ENCODE results near the gene PSMD14.
"Not testable (repeated sequence)": the region's sequence is repeated elsewhere in the genome, so short reads cannot be mapped to it uniquely, and the experiment has no call there.

The PSMD14 gene

DNA sequence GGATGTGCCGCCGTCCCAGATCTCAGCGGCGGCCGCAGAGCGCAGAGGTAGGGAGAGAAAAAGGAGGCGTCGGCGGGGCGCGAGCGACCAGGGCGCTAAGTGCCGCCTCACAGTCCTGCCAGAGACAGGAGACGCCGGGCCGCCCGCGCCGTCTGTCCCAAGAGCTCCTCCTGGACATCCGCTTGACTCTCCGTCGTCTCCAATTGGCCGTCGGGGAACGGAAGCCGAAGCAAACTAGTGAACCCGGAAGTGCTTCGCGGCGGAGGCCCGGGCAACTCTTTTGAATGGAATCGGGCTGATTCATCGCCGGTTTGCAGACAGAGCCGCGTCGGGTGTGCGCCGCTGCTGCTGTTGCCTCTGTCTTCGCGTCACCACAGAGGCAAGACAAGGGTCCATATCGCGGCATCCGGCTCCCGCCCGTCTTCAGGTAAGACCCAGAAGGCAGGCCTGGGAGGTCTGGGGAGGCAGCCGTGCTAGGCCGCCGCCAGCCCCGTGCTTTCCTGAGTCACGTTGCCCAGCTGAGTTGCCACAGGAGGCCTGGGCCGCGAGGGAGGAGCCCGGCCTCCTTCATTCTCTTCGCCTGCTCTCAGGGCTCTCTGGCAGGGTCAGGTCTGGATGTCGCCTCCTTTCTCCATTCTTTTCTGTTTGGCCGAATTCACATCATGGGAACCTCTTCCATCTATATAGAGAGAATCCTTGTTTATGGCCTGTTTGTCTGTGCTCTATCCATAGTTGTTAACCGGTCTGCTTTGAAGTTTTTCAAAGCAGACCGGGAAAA is at the start of gene PSMD14:
PSMD14 (plus strand) TSS at position 248 of the 778 bp plus-strand sequence. CDS start 10,401 bp downstream, outside the sequence.
- peak; percentile 80 for DNase-seq

DNA sequence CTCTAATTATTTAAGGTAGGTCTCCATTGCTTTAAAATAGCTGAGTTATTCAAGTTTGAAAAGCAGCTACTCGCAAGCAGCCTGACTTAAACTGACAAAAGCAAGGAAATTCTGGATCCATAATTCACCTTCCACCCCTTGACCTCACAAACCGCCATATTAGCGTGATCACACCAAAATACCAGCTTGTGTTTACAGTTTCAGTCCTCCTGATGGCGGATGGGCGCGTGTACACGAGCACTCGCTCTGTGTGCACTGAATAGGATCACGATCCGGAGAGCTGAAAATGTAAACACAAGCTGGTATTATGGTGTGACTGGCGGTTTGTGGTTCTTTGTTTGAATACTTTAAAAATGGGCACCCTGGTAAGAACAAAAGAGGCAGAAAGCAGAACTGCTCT is 42.4 kb upstream of the PSMD14 start:
- no peak for DNase-seq

DNA sequence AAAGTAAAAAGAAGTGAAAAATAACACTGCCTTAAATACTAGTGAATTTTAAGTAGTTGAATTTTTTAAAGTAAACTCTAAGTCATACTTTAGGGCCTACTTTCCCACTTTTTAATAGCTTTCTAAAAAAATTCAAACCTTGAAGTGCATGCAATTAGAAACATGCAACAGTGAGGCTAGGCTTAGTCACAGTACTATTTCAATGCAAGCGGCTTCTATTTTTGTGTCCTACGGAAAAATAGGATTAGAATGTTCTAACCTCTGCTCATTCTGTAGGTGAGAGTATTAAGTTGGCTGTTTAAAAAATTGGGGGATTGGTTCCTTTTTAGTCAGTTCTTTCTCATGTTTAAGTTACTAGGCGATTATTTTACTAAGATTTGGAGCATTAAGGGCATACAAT is 39.1 kb upstream of the PSMD14 start:
- DNase-seq = no peak

DNA sequence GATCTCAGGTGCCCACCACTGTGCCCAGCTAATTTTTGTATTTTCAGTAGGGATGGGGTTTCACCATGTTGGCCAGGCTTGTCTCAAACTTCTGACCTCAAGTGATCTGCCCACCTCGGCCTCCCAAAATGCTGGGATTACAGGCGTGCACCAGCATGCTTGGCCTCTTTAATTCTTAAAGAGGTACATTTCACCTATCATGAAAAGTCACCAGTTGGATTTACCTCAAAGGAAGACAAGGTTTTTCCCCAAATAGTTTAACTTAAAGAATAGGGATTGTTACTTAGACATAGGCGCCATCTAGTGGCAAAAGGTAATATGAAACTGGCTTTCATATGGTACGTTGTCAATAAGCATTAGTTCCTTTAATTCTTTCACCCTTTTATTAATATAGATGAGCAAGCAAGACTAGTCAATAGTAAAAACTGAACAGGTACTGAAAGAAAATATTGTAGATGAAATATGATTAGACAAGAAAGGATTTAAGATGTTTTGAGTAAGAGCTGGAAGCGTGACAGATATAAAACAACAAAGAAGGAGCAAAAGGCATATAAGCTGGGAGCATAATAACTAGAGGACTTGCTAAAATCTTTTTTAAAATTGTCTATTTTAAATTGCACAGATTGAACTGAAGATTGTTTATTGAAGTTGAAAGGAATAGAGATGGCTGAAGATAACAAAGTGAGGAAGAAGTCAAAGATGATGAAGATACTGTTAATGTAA is 35.0 kb upstream of the PSMD14 start:
- no peak for DNase-seq

DNA sequence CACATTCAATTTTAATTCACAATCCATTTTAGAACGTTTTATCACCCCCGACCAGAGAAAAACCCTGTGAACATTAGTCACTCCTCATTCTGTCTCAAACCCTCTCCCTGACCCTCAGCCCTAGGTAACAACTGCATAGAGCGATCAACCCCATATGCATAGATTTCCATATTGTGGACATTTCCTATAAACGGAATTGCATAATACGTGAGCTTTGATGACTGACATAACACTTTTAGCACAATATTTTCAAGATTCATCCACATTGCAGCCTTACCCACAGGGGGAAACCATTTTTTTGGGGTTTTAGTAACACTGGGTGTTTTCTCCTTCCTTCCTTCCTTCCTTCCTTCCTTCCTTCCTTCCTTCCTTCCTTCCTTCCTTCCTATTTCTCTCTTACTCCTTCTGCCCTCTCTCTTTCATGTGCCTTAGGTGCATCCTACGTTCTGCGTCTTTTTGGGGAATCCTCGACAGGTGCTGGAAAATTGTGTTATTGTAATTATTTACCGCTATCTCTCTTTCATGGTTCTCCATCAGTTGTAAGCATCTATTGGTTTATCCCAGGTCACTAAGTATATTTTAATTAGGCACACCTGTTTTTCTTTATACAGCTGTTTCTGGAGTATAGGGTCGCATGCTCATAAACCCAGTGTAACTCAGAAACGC is 29.5 kb upstream of the PSMD14 start:
- not testable (repeated sequence) for DNase-seq

DNA sequence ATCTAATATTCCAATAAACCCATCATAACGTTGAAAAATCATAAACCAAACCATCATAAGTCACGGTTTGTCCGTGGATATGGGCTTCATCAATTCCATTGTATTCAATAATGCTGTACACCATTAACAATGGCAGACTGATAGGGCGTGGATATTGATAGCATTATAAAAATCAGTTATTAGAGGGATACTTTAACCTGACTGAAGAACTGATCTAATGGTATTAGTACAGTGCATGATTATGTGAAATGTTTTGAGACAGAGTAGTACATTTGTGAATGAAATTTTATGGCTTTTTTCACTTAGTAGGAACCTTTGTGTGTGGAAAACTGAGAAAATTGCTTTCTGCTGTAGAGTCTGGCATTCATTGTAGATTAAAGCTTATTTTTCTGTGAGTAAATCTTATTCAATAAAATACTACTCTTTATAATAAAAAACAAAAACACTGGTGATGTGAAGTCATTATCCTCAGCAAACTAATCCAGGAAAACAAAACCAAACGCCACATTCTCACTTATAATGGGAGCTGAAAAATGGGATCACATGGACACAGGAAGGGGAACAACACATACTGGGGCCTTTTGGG is 28.9 kb upstream of the PSMD14 start:
- not testable (repeated sequence) for DNase-seq

DNA sequence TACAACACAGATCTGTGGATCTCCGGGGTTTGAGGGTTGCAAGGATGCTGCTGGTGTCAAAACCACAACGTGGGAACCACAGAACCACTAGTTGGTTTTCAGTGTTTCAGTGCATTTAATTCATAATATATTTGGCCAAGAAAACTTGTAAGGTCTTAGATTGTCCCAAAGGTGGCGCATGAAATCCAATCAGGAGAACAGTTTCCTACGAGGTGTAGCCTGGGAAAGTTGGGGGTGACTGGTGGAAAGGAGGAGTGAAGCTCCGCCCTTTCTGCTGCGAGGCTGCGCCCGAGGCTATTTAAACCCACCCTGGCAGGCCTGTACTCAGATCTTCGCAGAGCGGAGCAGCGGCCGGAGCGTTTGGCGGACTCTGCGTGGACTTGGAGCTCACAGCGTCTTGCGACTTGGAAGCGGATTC is 27.3 kb upstream of the PSMD14 start:
- DNase-seq = peak; percentile 33

DNA sequence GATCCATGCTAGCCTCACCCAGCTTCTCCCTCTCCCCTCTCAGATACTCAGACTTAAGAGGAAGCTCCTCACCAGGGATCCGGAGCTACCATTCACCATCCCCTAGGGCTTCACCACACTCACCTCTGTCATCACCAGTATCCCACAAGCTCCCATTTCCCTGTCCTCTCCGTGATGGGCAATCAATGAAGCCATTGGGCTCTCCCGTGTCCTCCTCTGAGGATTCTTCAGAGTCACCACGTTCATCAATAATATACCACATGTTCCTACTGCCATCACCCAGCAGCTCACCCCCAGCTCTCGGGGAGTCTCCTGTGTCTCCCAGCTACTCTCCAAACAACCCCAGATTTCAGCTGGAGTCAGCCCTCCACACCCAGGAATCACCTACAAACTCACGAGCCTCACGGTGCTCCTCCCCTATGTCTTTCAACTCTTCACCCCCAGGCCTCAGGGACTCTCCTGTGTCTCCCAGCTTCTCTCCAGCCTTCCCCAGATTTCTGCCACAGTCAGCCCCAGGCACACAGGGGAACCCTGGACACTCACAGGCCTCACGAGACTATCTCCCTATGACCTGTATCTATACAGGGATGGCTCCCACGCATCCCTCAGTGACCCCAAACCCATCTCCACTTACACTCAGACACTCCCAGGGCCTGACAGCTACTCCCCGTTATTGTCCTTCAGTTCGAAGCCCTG is 26.5 kb upstream of the PSMD14 start:
- not testable (repeated sequence) for DNase-seq

DNA sequence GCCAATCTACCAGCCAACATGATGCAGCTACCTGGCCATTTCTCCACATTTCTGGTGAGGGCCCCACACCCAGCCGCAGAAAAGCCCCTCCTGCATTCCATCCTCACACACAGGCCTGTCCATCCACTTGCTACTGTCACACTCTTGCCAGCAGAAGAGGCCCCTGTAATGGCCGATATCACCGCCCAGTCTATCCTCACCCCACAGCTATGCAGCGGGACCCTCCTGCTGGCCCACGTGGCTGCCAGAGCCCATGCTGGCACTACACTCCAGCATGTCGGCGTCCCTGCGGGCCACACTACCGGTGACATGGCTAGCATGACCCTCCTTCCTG is 25.9 kb upstream of the PSMD14 start:
- DNase-seq = not testable (repeated sequence)

DNA sequence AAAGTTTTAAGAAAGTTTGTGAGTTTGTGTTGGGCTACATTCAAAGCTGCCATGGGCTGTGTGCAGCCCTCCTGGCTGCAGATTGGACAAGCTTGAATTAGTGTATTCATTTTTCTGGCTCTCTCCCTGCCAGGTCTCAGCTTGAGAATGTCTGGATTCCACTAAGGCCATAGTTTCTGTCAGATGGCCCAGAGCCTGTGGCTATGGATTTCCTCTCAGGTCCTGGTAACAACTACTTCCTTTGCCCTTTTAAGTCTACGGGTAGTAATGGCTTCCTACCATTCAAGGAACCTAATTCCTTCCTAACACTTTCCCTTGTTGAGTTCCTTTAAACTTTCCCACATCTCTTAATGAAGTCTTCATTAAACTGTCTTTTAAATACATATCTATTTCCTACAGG is 24.3 kb upstream of the PSMD14 start:
- no peak for DNase-seq

DNA sequence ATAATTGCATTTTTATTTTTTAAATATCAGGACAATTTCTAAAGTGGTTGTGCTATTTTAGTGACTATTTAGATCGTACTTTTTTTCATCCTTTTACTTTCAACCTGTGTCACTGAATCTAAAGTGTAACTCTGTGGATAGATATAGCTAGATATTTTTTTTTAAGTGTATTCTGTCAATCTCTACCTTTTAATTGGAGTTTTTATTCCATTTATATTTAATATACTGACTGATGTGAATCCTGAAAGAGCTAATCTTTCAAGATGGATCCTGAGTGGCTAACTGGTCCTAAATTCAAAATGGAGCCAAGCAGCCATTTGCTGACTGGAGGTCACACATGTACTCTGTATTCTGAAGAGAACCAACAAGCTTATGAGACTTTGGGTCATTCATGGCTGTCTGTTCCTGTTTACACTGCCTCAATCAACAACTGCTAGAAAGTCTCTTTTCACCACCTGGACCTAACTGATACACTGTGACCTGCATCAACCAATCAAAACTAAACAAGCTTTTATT is 4.6 kb upstream of the PSMD14 start:
- no peak for DNase-seq

DNA sequence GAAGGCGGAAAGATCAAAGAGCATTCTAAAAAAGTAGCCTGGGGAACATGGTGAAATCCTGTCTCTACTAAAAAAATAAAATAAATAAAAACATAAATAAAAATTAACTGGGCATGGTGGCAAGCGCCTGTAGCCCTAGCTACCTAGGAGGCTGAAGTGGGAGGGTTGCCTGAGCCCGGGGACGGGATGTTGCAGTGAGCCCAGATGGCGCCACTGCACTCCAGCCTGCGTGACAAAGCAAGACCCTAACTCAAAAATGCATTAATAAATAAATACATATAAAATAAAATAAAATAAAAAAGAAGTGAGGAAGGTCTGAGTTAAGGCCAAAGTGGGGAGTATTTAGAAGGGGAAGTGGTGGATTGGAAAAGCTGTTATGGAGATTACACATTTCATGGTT is 1.3 kb upstream of the PSMD14 start:
- DNase-seq = no peak

DNA sequence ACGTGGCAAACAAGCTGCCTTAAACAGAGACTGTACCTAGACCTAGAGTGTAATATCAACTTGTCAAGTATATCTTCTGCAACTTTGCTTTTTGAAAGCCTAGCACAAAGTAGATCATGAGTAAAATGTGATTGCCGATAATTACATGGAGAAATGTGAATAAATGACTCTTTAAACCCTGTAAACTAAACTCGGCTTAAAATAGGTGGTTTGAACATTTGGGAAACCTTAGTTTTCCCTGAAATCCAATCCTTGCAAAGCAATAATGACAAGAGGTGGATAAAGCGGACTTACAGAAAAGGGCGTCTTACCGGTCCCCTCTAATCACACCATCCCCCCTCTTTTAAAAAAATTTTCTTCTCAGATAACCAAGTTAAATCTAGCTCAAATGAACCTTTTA is 549 bp upstream of the PSMD14 start:
- no peak for DNase-seq

DNA sequence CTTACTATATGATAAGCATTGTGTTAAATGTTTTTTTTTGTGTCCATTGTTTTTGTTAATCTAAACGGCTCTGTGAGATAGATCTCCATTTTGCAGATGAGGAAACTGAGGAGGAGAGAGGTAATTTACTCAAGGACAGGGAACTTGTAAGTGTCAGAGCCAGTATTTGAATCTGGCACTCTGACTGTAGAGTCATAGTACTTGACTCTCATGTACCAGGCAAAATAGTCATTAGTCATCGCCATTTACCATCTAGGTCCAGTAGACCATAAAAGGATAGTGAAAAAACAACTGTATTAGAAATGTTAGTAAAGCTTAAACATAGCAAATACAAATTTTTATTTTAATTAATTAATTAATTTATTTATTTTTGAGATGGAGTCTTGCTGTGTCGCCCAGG is 4.8 kb downstream of the PSMD14 start:
- DNase-seq = no peak

DNA sequence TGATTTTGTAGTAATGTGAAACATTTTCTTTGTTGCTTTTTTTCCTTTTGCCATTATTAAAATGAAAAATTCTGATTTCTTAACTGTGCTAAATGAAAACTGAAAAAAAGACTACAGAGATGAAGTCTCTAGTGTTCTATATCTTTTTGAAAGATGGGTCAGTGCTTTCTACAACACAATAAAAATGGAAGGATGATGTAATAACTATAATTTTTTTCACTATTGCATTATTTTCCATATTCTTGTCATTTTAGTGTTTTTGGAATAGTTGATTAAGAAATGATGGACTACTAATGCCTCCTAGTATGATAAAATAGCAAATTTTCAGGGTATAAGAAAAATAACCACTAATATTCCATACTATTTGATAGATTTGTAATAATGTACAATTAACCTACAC is 7.2 kb downstream of the PSMD14 start:
- no peak for DNase-seq

DNA sequence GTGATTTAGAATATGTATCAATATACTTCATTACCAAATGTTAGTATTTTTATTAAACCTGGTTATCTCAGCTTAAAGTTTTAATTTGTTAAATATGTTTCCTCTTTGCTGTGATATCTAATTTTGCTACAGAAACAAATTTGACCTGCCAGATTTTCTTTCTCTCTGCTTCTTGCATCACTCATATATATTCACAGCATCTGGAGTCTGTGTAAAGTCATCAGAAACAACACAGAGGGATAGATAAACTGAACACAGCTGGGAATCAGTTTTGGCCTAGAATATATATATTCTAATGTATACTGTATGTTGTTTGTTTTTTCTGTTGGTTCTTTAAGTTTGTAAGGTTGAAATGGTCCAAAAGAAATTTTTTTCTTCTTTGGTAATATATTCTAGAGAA is 8.5 kb downstream of the PSMD14 start:
- no peak for DNase-seq

DNA sequence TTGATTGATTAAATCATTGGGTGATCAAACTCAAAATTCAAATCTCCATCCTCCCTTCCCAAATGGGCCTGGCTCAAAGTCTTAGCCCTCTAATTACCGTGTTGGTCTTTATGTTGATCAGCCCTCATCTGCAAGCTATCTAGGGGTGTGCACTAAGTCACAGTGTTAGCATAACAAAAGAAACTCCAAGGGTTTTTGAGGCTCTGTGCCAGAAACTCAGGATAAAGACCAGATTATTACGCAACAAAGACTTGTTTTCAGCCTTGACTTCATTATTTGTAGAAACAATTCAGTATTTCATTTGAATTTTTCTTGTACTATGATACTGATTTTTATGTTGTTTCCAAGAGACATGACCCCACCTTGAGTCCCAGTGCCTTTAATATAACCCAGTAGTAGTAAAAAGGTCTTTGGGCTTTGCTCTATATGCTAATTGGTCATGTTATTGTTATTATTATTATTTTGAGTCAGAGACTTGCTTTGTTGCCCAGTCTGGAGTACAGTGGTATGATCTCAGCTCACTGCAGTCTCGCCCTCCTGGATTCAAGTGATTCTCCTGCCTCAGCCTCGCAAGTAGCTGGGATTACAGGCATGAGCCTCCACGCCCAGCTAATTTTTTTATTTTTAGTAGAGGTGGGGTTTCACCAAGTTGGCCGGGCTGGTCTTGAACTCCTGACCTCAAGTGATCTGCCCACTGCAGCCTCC is 13.9 kb downstream of the PSMD14 start:
- no peak for DNase-seq

DNA sequence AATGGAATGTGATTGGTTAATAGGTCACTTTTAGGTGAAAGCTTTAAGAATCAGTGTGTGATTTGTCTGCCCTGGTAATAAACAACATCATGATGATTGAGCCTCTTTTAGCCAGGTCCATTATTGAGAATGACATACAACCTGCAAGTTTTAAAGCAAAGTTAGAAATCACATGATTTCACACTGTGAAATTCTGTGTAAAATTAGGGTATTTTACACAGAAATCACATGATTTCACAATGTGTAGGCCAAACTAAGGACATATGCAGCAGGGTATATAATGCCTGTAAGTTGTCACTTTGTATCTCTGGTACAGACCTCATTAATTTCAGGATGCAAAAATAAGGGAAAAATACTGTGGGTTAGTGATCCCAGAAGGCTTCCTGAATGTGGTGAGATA is 16.7 kb downstream of the PSMD14 start:
- DNase-seq = no peak

DNA sequence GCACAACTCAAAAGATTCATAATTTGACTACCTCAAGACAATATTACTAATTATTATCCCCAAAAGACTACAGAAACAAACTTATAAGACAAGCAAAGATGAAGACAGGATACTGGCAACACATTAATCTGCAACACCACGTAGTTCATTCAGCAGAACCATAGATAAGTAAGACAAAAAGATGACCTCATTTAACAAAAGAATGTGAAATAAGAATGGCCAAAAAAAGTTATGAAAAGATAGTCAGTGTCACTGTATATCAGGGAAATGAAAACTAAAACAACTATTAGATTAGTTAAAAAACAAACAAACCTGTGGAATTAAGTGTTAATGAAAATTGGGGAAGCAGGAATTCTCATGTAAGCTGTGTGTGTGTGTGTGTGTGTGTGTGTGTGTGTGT is 19.4 kb downstream of the PSMD14 start:
- no peak for DNase-seq

DNA sequence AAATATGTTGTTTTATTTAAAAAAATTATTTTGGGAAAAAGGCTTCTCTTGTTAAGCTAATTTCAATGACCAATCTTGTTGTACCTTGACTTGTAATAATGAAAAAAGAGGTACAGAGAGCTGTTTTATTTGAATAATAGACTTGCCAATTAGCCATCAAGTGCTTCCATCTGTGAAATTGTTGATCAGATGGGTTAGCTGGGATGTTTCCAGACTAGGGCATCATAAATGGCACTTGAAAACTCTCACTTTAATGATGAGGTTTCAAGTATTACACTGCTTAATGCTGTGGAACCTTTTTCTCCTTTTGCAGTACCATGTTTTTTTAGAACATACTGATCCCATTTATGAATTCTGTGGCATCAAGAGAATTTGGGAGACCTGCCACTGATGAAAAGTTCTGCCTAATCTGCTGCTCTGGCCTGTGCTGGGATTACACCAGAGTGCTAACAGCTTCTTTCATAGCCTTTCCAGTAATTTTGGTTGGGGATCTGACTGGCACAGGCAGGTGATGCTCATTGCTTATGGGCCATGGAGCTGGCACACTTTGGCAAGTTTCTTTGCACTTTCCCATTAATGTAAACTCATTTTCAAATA is 24.2 kb downstream of the PSMD14 start:
- no peak for DNase-seq

DNA sequence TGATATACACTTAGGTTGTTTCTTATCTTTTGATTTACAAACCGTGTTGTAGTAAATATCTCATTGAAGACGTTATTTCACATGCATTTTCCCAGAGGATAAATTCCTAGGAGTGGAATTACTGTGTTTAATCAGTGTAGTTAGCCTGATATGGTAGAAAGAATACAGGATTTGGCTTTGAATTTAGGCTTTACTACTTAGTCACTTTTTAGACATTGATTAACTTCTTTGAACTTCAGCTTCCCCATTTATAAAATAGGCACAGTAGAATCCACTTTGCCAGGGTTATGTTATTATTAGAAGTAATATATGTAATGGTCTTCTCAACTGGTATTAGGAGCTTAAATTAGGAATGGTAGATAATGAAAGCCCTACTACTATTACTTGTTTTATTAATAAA is 27.4 kb downstream of the PSMD14 start:
- no peak for DNase-seq

DNA sequence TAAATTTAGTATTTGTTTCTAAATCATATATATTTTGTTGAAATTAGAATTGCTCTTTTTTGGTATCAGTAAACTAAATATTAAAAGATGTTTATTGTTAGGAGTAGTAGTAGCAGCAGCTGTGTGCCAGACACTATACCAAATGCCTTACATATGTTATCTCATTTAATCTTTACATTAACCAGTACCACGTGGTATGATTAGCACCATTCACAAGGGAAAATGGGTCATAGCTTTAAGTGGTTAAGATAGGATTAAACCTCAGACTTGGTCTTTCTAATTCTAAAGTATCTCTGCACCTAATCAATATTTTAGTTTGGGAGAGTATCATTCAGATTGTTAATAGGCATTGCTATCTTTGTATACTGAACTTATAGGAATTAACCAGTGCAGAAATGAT is 29.0 kb downstream of the PSMD14 start:
- no peak for DNase-seq
